ENCODE measurements around the gene ABLIM3.
"Not testable (repeated sequence)": the region's sequence is repeated elsewhere in the genome, so short reads cannot be mapped to it uniquely, and the experiment has no call there.

The ABLIM3 gene

DNA sequence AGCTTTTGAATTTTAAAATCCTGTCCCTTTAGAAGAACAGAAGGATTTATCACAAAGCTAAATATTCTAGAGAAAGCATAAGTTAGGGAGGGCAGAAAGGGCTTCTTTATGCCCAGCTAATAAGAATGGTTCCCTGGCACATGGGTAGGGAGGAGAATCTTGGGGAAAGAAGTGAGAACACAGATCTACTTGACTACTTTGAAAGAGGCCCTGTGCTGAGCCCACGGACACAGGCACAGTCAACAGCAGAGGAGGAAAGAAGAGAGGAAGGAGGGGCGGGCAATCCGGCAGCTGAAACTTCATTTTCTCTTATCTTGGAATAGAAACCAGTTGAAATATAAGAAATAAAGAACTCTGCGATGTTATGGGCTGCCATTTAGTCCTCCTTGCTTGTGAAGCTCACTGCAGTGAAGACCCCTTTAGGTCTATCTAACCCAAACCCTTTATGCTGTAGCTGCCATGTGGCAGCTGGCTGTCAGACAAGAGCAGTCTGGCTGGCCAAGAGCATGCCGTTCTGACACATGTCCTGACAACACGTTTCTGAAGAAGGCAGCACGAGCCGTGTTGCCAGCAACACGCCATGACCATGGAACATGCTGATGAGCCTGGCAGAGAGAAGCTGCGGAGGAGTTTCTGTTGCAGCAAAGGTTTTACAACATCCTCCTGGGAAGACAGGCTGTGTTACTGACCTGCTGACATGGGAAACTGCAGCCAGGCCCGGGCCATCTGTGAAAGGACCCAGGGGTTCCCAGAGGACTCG, 34.2 kb downstream of the ABLIM3 start:
- Histone ChIP-seq H3K36me3 (ENCODE audit: insufficient read depth, low read length) (no peaks in the 10 kb centered on the region), H3K9ac (ENCODE audit: low read depth, low read length) (no peak overlapping the region), H3K9me3 (ENCODE audit: control insufficient read depth, insufficient read depth, low read length) (no peaks in the 10 kb centered on the region), H3K4me1 (ENCODE audit: insufficient read depth, low read length) (peaks cover 5% of the 10 kb centered on the region; the same call in 1 of the 2 replicates)

DNA sequence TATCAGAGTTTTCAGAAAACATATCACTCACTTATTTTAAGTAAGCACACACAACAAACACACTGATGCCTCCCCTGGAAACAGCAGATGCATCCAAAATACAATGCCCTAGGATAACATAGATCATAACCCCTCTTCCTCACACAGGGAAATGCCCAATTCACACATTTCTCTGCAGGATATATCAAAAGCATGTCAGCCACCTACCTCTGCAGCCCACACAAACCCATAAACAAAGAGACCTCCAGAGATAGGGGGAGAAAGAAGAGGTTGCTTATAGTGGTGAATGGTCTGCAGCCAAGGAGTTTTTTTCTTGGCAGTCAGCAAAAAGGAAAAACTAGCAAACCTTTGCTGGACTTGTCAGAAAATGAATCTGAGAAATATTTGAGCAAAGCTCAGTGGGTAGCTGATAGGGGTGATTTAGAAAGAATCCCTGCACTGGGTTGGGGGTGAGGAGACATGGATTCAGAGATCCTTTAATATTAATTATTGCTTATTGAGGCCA, 36.1 kb downstream of the ABLIM3 start:
- H3K9ac ChIP-seq (ENCODE audit: low read depth, low read length): no peak overlapping the region
- no peaks in the 10 kb centered on the region for H3K9me3 ChIP-seq (ENCODE audit: control insufficient read depth, insufficient read depth, low read length)
- no peaks in the 10 kb centered on the region for H3K36me3 ChIP-seq (ENCODE audit: insufficient read depth, low read length)
- H3K4me1 ChIP-seq (ENCODE audit: insufficient read depth, low read length): peaks cover 5% of the 10 kb centered on the region; the same call in 1 of the 2 replicates

DNA sequence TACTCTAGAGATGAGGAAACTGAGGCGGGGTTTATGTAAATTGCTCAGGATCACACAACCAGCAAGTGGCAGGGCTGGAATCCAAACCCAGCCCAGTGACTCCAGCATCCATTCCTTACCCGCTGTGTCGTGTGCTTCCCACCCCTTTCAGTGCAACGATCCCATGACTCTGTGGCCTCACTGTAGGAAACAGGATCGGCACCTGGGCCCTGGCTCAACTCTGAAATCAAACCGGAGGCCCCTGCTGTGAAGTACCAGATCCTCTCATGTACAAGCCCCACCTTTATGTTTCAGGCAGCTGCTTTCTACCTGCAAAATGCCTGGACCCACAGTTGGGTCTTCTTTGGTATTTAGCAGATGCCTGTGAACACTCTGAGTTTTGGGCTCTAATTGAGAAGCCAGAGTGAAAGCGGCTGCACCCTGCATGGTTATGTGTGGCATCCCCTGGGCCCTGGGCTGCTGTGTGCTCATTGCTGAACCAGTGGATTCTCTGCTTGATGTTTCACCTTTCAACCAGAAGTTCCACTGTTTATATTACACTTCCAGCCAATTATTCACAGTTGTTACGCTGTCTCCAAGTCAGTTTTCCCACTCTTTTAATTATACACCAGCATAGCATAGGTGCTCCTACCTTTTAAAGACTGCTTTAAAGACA, 36.7 kb downstream of the ABLIM3 start:
- Histone ChIP-seq H3K36me3 (ENCODE audit: insufficient read depth, low read length) (no peaks in the 10 kb centered on the region), H3K4me1 (ENCODE audit: insufficient read depth, low read length) (peaks cover 5% of the 10 kb centered on the region; the same call in 1 of the 2 replicates)

DNA sequence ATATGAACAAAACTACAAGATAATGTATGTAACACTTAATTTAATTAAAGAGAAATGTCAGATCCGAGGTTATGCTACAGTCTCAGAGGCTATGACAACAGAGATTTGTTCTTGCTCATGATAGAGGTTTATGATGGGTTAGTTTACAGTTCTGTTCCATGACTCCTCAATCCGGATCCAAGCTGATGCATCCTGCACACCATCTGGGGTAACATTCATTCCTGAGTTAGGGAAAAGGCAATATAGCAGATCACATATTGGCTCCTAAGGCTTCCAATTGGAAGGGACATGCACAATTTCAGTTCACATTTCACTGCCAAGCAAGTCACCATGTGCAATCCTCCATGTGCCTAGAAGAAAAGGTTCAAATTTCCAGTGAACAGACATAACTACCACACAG, 40.4 kb downstream of the ABLIM3 start:
- Histone ChIP-seq H3K36me3 (ENCODE audit: insufficient read depth, low read length) (no peaks in the 10 kb centered on the region), H3K9me3 (ENCODE audit: control insufficient read depth, insufficient read depth, low read length) (no peaks in the 10 kb centered on the region), H3K4me1 (ENCODE audit: insufficient read depth, low read length) (peaks cover 5% of the 10 kb centered on the region; the same call in 1 of the 2 replicates), H3K9ac (ENCODE audit: low read depth, low read length) (no peak overlapping the region)

More for the DNA sequence above, 36.7 kb downstream of the ABLIM3 start:
- Histone ChIP-seq H3K9me3 (ENCODE audit: control insufficient read depth, insufficient read depth, low read length) (no peaks in the 10 kb centered on the region), H3K9ac (ENCODE audit: low read depth, low read length) (no peak overlapping the region)

DNA sequence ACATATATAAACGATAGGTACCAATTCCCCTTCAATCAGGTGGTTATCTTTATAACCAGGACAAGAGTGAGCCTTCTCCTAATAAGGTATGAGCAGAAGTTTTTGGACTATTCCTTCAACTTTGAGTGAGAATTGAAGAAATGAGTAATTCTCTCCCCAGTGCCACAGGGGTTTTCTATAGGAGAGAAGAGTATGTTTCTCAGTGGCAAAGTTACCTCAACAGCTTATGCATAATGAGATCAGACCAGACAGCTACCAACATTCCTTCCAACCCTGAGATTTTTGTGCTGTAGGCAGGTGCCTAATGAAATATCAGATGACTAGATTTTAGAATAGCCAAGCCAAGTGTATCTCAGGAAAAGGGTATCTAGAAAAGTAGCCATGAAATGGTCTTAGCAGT, 40.9 kb downstream of the ABLIM3 start:
- no peak overlapping the region for H3K9ac ChIP-seq (ENCODE audit: low read depth, low read length)
- peaks cover 8% of the 10 kb centered on the region; the same call in 1 of the 2 replicates for H3K4me1 ChIP-seq (ENCODE audit: insufficient read depth, low read length)
- H3K9me3 ChIP-seq (ENCODE audit: control insufficient read depth, insufficient read depth, low read length): no peaks in the 10 kb centered on the region
- no peaks in the 10 kb centered on the region for H3K36me3 ChIP-seq (ENCODE audit: insufficient read depth, low read length)

DNA sequence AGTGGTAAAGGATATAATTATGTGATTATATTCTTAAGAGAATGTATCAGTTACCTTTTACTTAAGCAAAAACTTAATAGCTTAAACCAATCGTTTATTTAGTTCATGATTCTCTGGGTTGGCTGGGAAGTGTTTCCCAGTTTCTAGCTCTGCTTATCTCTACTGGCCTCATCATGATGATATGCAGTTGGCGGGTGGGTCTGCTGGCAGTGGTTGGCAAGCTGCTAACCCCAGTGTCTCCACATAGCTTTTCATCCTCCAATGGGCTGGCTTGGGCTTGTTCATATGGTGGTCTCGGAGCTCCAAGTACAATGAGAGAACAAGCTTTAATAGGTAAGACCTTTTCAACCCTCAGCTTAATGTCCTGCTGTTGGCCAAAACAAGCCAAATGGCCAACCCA, 43.8 kb downstream of the ABLIM3 start:
- H3K36me3 ChIP-seq (ENCODE audit: insufficient read depth, low read length): no peaks in the 10 kb centered on the region
- H3K9ac ChIP-seq (ENCODE audit: low read depth, low read length): no peak overlapping the region
- H3K4me1 ChIP-seq (ENCODE audit: insufficient read depth, low read length): peaks cover 3% of the 10 kb centered on the region; the same call in 1 of the 2 replicates
- no peaks in the 10 kb centered on the region for H3K9me3 ChIP-seq (ENCODE audit: control insufficient read depth, insufficient read depth, low read length)

DNA sequence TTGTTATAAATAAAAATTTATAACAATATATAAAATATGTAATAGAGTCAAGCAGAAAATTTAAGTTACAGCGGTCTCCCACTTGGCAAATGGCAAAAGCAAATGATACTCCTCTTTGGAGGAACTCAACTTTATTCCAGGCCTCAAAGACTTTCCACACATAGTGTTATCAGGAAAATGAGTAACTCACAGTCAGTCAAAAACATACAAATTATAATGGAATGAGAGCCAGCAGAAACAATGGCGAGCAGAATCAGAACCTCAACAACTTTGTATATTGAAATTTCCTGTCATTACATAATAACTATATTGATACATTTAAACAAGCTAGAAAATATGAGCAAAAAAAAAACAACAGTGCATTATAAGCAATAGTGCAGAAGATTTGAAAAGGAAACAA, 45.2 kb downstream of the ABLIM3 start:
- no peaks in the 10 kb centered on the region for H3K36me3 ChIP-seq (ENCODE audit: insufficient read depth, low read length)
- H3K9ac ChIP-seq (ENCODE audit: low read depth, low read length): no peak overlapping the region
- no peaks in the 10 kb centered on the region for H3K9me3 ChIP-seq (ENCODE audit: control insufficient read depth, insufficient read depth, low read length)
- H3K4me1 ChIP-seq (ENCODE audit: insufficient read depth, low read length): peaks cover 3% of the 10 kb centered on the region; the same call in 1 of the 2 replicates

DNA sequence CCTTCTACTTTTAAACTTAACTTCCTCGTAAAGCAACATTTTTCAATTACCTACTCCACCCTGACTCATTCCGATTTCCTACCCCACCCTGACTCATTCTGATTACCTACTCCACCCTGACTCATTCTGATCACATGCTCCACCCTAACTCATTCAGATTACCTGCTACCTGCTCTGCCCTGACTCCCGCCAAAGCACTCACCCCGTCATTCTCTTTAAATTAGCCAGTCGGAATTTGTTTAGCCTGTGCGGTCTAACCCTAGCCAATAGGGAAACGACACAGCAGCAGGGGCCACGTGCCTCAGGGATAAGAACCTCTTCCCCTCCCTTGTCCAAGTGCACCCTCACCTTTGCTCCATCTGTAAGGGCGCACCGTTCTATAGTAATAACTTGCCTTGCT, 46.3 kb downstream of the ABLIM3 start:
- not testable (repeated sequence) for H3K36me3 ChIP-seq (ENCODE audit: insufficient read depth, low read length); H3K9ac ChIP-seq (ENCODE audit: low read depth, low read length); H3K4me1 ChIP-seq (ENCODE audit: insufficient read depth, low read length); H3K9me3 ChIP-seq (ENCODE audit: control insufficient read depth, insufficient read depth, low read length)

DNA sequence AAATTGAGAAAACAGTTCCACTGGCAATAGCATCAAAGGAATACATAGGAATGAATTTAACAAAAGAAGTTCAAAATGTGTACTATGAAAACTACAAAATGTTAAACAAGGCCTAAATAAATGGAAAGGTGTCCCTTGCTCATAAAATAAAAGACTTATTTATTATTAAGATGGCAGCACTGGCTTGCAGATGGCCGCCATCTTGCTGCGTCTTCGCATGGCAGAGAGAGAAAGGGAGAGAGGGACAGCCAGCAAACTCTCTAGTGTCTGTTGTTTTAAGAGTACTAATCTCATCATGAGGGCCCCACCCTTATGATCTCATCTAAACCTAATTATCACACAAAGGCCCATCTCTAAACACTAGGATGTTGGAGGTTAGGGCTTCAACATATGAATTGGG, 47.1 kb downstream of the ABLIM3 start:
- no peak overlapping the region for H3K9ac ChIP-seq (ENCODE audit: low read depth, low read length)
- no peaks in the 10 kb centered on the region for H3K36me3 ChIP-seq (ENCODE audit: insufficient read depth, low read length)
- H3K4me1 ChIP-seq (ENCODE audit: insufficient read depth, low read length): peaks cover 3% of the 10 kb centered on the region; the same call in 1 of the 2 replicates
- no peaks in the 10 kb centered on the region for H3K9me3 ChIP-seq (ENCODE audit: control insufficient read depth, insufficient read depth, low read length)

DNA sequence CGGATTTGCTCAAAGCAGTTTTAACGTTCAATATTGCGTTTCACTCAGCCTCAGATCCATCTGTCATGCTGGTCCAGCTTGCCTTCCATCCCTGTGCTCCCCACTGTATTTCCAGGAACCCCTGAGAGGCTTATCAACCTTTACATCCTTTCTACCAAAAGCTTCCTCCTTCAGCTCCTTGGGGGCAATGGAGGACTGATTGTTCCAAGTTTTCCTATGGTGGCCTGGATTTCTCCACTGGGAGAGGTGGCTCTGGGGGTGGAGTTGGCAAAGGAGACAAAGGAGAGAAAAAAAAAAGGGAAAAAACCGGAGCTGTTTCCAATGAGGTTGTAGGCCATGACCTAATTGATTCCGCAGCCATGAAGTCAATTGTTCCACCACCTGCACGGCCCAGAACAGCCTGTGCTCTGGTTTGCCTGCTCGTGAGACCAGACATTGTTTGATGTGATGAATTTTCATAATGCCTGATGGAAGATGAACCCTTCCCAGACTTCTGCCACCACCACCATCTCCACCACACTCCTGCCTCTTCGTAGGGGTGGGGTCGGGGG, 54.1 kb downstream of the ABLIM3 start:
- H3K9ac ChIP-seq (ENCODE audit: low read depth, low read length): no peak overlapping the region
- H3K4me1 ChIP-seq (ENCODE audit: insufficient read depth, low read length): no peaks in the 10 kb centered on the region
- no peaks in the 10 kb centered on the region for H3K36me3 ChIP-seq (ENCODE audit: insufficient read depth, low read length)
- H3K9me3 ChIP-seq (ENCODE audit: control insufficient read depth, insufficient read depth, low read length): no peaks in the 10 kb centered on the region

DNA sequence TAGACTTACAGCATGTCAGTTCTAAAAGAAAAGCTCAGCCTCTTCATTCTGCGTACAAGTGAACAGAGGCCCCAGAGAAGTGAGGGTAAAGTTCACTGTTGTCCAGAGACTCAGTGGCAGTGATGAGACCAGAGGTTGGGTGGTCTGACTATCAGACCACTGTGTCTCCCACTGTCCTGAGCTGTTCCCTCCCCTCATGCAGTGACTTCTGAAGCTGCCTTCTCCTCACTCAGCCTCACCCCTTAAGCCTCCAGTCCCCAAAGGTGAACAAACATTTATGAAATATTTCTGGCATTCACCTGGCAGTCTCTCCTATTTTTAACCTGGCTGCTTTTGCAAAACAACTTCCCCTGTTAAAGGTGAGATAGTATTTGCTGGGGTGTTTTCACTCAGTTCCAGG, 54.7 kb downstream of the ABLIM3 start:
- Histone ChIP-seq H3K36me3 (ENCODE audit: insufficient read depth, low read length) (no peaks in the 10 kb centered on the region), H3K4me1 (ENCODE audit: insufficient read depth, low read length) (no peaks in the 10 kb centered on the region), H3K9ac (ENCODE audit: low read depth, low read length) (no peak overlapping the region), H3K9me3 (ENCODE audit: control insufficient read depth, insufficient read depth, low read length) (no peaks in the 10 kb centered on the region)

DNA sequence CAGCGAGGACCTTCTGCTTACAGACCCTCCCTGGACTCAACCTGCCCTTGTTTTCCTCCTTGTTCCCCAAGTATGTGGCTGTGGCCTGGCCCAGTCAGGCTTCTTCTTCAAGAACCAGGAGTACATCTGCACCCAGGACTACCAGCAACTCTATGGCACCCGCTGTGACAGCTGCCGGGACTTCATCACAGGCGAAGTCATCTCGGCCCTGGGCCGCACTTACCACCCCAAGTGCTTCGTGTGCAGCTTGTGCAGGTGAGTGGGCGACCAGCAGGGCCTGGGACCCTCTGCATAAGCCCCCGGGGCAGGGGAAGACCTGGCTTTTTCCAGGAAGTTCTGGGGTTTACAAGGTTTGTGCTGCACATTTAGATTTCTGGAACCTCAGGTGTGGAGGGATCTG, 56.9 kb downstream of the ABLIM3 start:
- Histone ChIP-seq H3K4me1 (ENCODE audit: insufficient read depth, low read length) (no peaks in the 10 kb centered on the region), H3K9me3 (ENCODE audit: control insufficient read depth, insufficient read depth, low read length) (no peaks in the 10 kb centered on the region), H3K36me3 (ENCODE audit: insufficient read depth, low read length) (no peaks in the 10 kb centered on the region), H3K9ac (ENCODE audit: low read depth, low read length) (no peak overlapping the region)

DNA sequence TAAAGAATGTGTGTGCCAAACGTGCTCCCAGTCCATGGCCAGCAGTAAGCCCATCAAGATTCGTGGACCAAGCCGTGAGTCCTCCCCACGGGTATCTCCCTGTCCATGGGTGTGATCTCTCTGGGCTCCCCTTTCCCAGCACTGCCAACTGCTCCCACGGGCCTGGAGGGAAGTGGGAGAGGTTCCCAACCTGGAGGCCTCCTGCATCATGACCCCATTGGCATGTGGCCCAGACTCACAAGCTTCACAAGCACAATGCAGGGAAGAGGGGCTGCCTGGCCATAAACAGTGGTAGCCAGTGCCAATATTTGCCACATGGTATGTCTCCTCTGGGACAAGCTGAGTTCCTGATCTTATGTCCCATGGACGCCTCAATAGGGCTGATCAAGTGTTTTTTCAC, 59.1 kb downstream of the ABLIM3 start:
- Histone ChIP-seq H3K36me3 (ENCODE audit: insufficient read depth, low read length) (no peaks in the 10 kb centered on the region), H3K9me3 (ENCODE audit: control insufficient read depth, insufficient read depth, low read length) (no peaks in the 10 kb centered on the region), H3K4me1 (ENCODE audit: insufficient read depth, low read length) (no peaks in the 10 kb centered on the region), H3K9ac (ENCODE audit: low read depth, low read length) (no peak overlapping the region)

DNA sequence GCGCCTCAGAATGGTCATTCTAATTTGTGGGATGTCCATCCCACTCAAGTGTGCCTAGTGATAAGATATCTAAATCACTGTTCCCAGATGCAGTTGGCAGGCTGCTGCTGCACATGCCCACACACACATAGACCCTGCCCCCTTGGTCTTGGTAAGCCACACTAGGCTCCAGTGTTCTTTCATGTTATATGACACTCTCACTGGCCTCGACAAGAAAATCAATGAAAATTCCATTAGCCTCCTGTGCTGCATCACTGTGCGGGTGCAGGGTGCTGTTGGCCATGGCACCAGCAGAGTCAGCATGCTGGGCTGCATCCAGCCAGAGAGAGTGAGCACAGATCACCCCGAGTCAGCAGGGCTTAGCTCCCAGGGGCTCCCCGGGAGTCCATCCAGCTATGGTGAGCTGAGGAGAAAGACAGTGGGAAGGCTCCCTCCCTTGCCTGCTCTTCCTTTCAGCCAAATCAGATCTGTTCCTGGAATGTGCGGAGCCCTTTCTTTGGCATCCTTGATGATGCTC, 59.9 kb downstream of the ABLIM3 start:
- no peak overlapping the region for H3K9ac ChIP-seq (ENCODE audit: low read depth, low read length)
- H3K36me3 ChIP-seq (ENCODE audit: insufficient read depth, low read length): no peaks in the 10 kb centered on the region

More for the DNA sequence above, 59.9 kb downstream of the ABLIM3 start:
- Histone ChIP-seq H3K9me3 (ENCODE audit: control insufficient read depth, insufficient read depth, low read length) (no peaks in the 10 kb centered on the region), H3K4me1 (ENCODE audit: insufficient read depth, low read length) (no peaks in the 10 kb centered on the region)
